Epithelial cell of proximal tubule (primary cell): ENCODE measurements around the gene RABGGTB. TPM values are rescaled to one million over a fixed set of nuclear protein-coding genes. Genes with fewer than 3 reads are reported as not detected.
"Not testable (repeated sequence)": the region's sequence is repeated elsewhere in the genome, so short reads cannot be mapped to it uniquely, and the experiment has no call there.

Experiments used
- DNase-seq: peaks from one replicate; pipeline ENCODE4 v3.0.0-alpha.2; 2011; ENCODE audit warnings: low read depth
- H3K4me3 ChIP-seq: 2 replicates; pipeline ENCODE4 v1.5.1; 2011; ENCODE audit warnings: low read depth, mild to moderate bottlenecking, low read length
- CTCF ChIP-seq: conservative IDR thresholded peaks from 2 replicates; pipeline ENCODE4 v1.5.1; 2012; ENCODE audit warnings: low read depth, mild to moderate bottlenecking, low read length
- total RNA-seq: library from RNA; depleted of rRNA; stranded (reverse); fragments of >200 nt; gene quantifications from 2 replicates; pipeline ENCODE4 v1.2.3, GENCODE V29; 2015

Gene RABGGTB
- total RNA-seq, 1 donor from 2014 or later = 51.0 TPM

GRCh38 chr1:75796376-75797272, 10.6 kb downstream of the RABGGTB start, which contains the start of gene MSH4:
TSS of gene MSH4 (plus strand) at chr1:75796882. CDS start at chr1:75796986, 104 bp downstream.
- no peak for TF ChIP-seq CTCF
- DNase-seq = no peak
- peak within 1 kb of the TSS; percentile 11 for H3K4me3 ChIP-seq

- DNase-seq = no peak
- peak overlapping the region; percentile 11 for H3K4me3 ChIP-seq
- TF ChIP-seq CTCF = no peak
These were observed 11.2 kb downstream of the RABGGTB start for GRCh38 chr1:75797273-75797588.

GRCh38 chr1:75797606-75798216, 11.7 kb downstream of the RABGGTB start:
- DNase-seq = no peak
- H3K4me3 ChIP-seq = no peak overlapping the region
- TF ChIP-seq CTCF = no peak

GRCh38 chr1:75801480-75801879, 15.4 kb downstream of the RABGGTB start:
- H3K4me3 ChIP-seq, DNase-seq: not testable (repeated sequence)

- H3K4me3 ChIP-seq = no peak overlapping the region
- no peak for TF ChIP-seq CTCF
- DNase-seq = no peak
These were observed 22.9 kb downstream of the RABGGTB start for GRCh38 chr1:75808921-75809320.

GRCh38 chr1:75810113-75810512, 24.1 kb downstream of the RABGGTB start:
- H3K4me3 ChIP-seq, DNase-seq: not testable (repeated sequence)

GRCh38 chr1:75811211-75811981, 25.3 kb downstream of the RABGGTB start:
- TF ChIP-seq CTCF = no peak
- H3K4me3 ChIP-seq = no peak overlapping the region
- DNase-seq = no peak
